ENCODE measurements around the gene BTBD2. TPM values are rescaled to one million over a fixed set of nuclear protein-coding genes. Genes with fewer than 3 reads are reported as not detected.

BTBD2 gene
- total RNA-seq, 1 donor from 2014 or later: 81.5 TPM

- TF ChIP-seq CTCF (IDR thresholded peaks at IDR 0.05) (no peak), POLR2AphosphoS5 (IDR thresholded peaks at IDR 0.05; ENCODE audit: insufficient read depth in 1 of 2, low read depth in 1 of 2) (no peak), POLR2A (IDR thresholded peaks at IDR 0.05) (no peak)
- no peaks in the 10 kb centered on the region for H3K36me3 ChIP-seq
- intact Hi-C loops (cut with DNase I): no loop called here
- H3K27me3 ChIP-seq: no peaks in the 10 kb centered on the region
- no peak overlapping the region for H3K27ac ChIP-seq
- H3K9me3 ChIP-seq: no peaks in the 10 kb centered on the region
- H3K4me3 ChIP-seq: no peak overlapping the region
- H3K4me1 ChIP-seq: peaks cover 8% of the 10 kb centered on the region
- no peak for DNase-seq (ENCODE audit: extremely low spot score in 2 of 2)
Measured at GRCh38 chr19:1954532-1954933, 61.0 kb downstream of the BTBD2 start.

- Histone ChIP-seq H3K27ac (no peak overlapping the region), H3K36me3 (no peaks in the 10 kb centered on the region), H3K4me1 (peaks cover 8% of the 10 kb centered on the region), H3K9me3 (no peaks in the 10 kb centered on the region), H3K27me3 (no peaks in the 10 kb centered on the region), H3K4me3 (no peak overlapping the region)
- intact Hi-C loops (cut with DNase I): no loop called here
- no peak for TF ChIP-seq POLR2A (IDR thresholded peaks at IDR 0.05)
- no peak for TF ChIP-seq POLR2AphosphoS5 (IDR thresholded peaks at IDR 0.05; ENCODE audit: insufficient read depth in 1 of 2, low read depth in 1 of 2)
- no peak for TF ChIP-seq CTCF (IDR thresholded peaks at IDR 0.05)
- no peak for DNase-seq (ENCODE audit: extremely low spot score in 2 of 2)
Measured at GRCh38 chr19:1953441-1954094, 61.9 kb downstream of the BTBD2 start.

GRCh38 chr19:1953037-1953436 is 62.5 kb downstream of the BTBD2 start:
- no peak for TF ChIP-seq POLR2A (IDR thresholded peaks at IDR 0.05)
- TF ChIP-seq CTCF (IDR thresholded peaks at IDR 0.05): no peak
- TF ChIP-seq POLR2AphosphoS5 (IDR thresholded peaks at IDR 0.05; ENCODE audit: insufficient read depth in 1 of 2, low read depth in 1 of 2): no peak
- no peaks in the 10 kb centered on the region for H3K9me3 ChIP-seq
- peaks cover 8% of the 10 kb centered on the region for H3K4me1 ChIP-seq
- intact Hi-C loops (cut with DNase I): no loop called here
- H3K27me3 ChIP-seq: no peaks in the 10 kb centered on the region
- no peaks in the 10 kb centered on the region for H3K36me3 ChIP-seq
- no peak overlapping the region for H3K27ac ChIP-seq
- no peak overlapping the region for H3K4me3 ChIP-seq
- no peak for DNase-seq (ENCODE audit: extremely low spot score in 2 of 2)

- intact Hi-C loops (cut with DNase I): no loop called here
- Histone ChIP-seq H3K4me3 (no peak overlapping the region), H3K4me1 (peaks cover 9% of the 10 kb centered on the region), H3K27me3 (no peaks in the 10 kb centered on the region), H3K36me3 (no peaks in the 10 kb centered on the region), H3K27ac (no peak overlapping the region), H3K9me3 (no peaks in the 10 kb centered on the region)
- no peak for DNase-seq (ENCODE audit: extremely low spot score in 2 of 2)
- TF ChIP-seq POLR2A (IDR thresholded peaks at IDR 0.05) (no peak), CTCF (IDR thresholded peaks at IDR 0.05) (no peak), POLR2AphosphoS5 (IDR thresholded peaks at IDR 0.05; ENCODE audit: insufficient read depth in 1 of 2, low read depth in 1 of 2) (no peak)
Measured at GRCh38 chr19:1952635-1953034, 62.9 kb downstream of the BTBD2 start.

- no peaks in the 10 kb centered on the region for H3K9me3 ChIP-seq
- no peaks in the 10 kb centered on the region for H3K27me3 ChIP-seq
- intact Hi-C loops (cut with DNase I): no loop called here
- DNase-seq (ENCODE audit: extremely low spot score in 2 of 2): no peak
- H3K27ac ChIP-seq: no peak overlapping the region
- peaks cover 18% of the 10 kb centered on the region for H3K4me1 ChIP-seq
- no peak overlapping the region for H3K4me3 ChIP-seq
- no peaks in the 10 kb centered on the region for H3K36me3 ChIP-seq
- TF ChIP-seq CTCF (IDR thresholded peaks at IDR 0.05) (no peak), POLR2AphosphoS5 (IDR thresholded peaks at IDR 0.05; ENCODE audit: insufficient read depth in 1 of 2, low read depth in 1 of 2) (no peak), POLR2A (IDR thresholded peaks at IDR 0.05) (no peak)
Measured at GRCh38 chr19:1950640-1951039, 64.9 kb downstream of the BTBD2 start.

Measured in vagina (tissue), 2 donors.